WTC11 (cell line): ENCODE results near the gene CAB39. TPM values are rescaled to one million over a fixed set of nuclear protein-coding genes. Genes with fewer than 3 reads are reported as not detected.

ENCODE experiments used
- ATAC-seq: fragments of 200-7000 bp; cut with Tn5 transposase; 2 replicates; pipeline ENCODE4 v1.10.0; 2021; ENCODE audit warnings: mild to moderate bottlenecking, moderate library complexity
- CTCF ChIA-PET: fragments of 300-600 bp; sonication (Branson Sonifier 250); formaldehyde crosslinking; loops from one replicate; lab custom pipeline; 2021; ENCODE audit warnings: antibody characterized with exemption; lab: Charles Lee
- POLR2A ChIA-PET: fragments of 350-600 bp; sonication (Branson Sonifier 250); formaldehyde crosslinking; loops from one replicate; lab custom pipeline; 2021; ENCODE audit warnings: antibody characterized with exemption; lab: Charles Lee
- DNase-seq: peaks from one replicate; pipeline ENCODE4 v3.0.0; 2021; ENCODE audit warnings: low spot score
- H3K27ac Mint-ChIP-seq: 2 replicates; pipeline ENCODE4 v1.8.0; 2021; ENCODE audit warnings: mixed read lengths
- H3K27me3 Mint-ChIP-seq: 2 replicates; pipeline ENCODE4 v1.8.0; 2021; ENCODE audit warnings: low read depth, mild to moderate bottlenecking, moderate library complexity, mixed read lengths
- H3K36me3 Mint-ChIP-seq: 2 replicates; pipeline ENCODE4 v1.8.0; 2021; ENCODE audit warnings: mixed read lengths
- H3K4me1 Mint-ChIP-seq: 2 replicates; pipeline ENCODE4 v1.8.0; 2022; ENCODE audit warnings: mixed read lengths
- H3K4me3 Mint-ChIP-seq: 2 replicates; pipeline ENCODE4 v1.8.0; 2021; ENCODE audit warnings: mild to moderate bottlenecking, moderate library complexity, mixed read lengths
- H3K9me3 Mint-ChIP-seq: 2 replicates; pipeline ENCODE4 v1.8.0; 2021; ENCODE audit warnings: mixed read lengths
- CREM ChIP-seq: sonication (generic); formaldehyde crosslinking; IDR thresholded peaks from 2 replicates; pipeline ENCODE4 v1.8.1; 2022; ENCODE audit warnings: mild to moderate bottlenecking, missing genetic modification reagents, moderate library complexity
- ELF4 ChIP-seq: sonication (generic); formaldehyde crosslinking; IDR thresholded peaks from 2 replicates; pipeline ENCODE4 v1.8.1; 2022; ENCODE audit warnings: low read depth, mild to moderate bottlenecking, moderate library complexity, missing genetic modification reagents
- ETV6 ChIP-seq: sonication (generic); formaldehyde crosslinking; IDR thresholded peaks from 2 replicates; pipeline ENCODE4 v1.8.1; 2022; ENCODE audit warnings: mild to moderate bottlenecking, missing genetic modification reagents
- FOXK1 ChIP-seq: sonication (generic); formaldehyde crosslinking; IDR thresholded peaks from 2 replicates; pipeline ENCODE4 v1.8.0; 2022; ENCODE audit warnings: mild to moderate bottlenecking, moderate library complexity, missing genetic modification reagents
- FOXP1 ChIP-seq: sonication (generic); formaldehyde crosslinking; IDR thresholded peaks from 2 replicates; pipeline ENCODE4 v1.8.0; 2022; ENCODE audit warnings: missing genetic modification reagents, mild to moderate bottlenecking, moderate library complexity, borderline replicate concordance
- IRF1 ChIP-seq: sonication (generic); formaldehyde crosslinking; IDR thresholded peaks from 2 replicates; pipeline ENCODE4 v1.8.0; 2023; ENCODE audit warnings: missing genetic modification reagents
- MXD4 ChIP-seq: fragments of 250-450 bp; sonication (Bioruptor Pico); IDR thresholded peaks from 2 replicates; pipeline ENCODE4 v1.8.0; 2021; ENCODE audit warnings: mild to moderate bottlenecking, moderate library complexity, borderline replicate concordance
- OVOL2 ChIP-seq: fragments of 250-450 bp; sonication (Bioruptor Pico); IDR thresholded peaks from 2 replicates; pipeline ENCODE4 v1.9.0; 2021; ENCODE audit warnings: mild to moderate bottlenecking, borderline replicate concordance
- PREB ChIP-seq: sonication (generic); formaldehyde crosslinking; IDR thresholded peaks from 2 replicates; pipeline ENCODE4 v1.8.1; 2022; ENCODE audit warnings: mild to moderate bottlenecking, missing genetic modification reagents, moderate library complexity, borderline replicate concordance
- RELA ChIP-seq: sonication (generic); formaldehyde crosslinking; IDR thresholded peaks from 2 replicates; pipeline ENCODE4 v1.8.1; 2022; ENCODE audit warnings: missing genetic modification reagents, mild to moderate bottlenecking, borderline replicate concordance
- SMAD3 ChIP-seq: sonication (generic); formaldehyde crosslinking; IDR thresholded peaks from 2 replicates; pipeline ENCODE4 v1.8.0; 2022; ENCODE audit warnings: missing genetic modification reagents, mild to moderate bottlenecking, borderline replicate concordance
- ZNF138 ChIP-seq: sonication (generic); formaldehyde crosslinking; conservative IDR thresholded peaks from 2 replicates; pipeline ENCODE4 v1.8.1; 2022; ENCODE audit warnings: mild to moderate bottlenecking, moderate library complexity, missing genetic modification reagents
- ZNF263 ChIP-seq: sonication (generic); formaldehyde crosslinking; IDR thresholded peaks from 2 replicates; pipeline ENCODE4 v1.8.1; 2022; ENCODE audit warnings: low read depth, mild to moderate bottlenecking, moderate library complexity, missing genetic modification reagents
- ZNF396 ChIP-seq: fragments of 250-450 bp; sonication (Bioruptor Pico); IDR thresholded peaks from 2 replicates; pipeline ENCODE4 v1.8.0; 2021; ENCODE audit warnings: mild to moderate bottlenecking, moderate library complexity, borderline replicate concordance
- ZNF416 ChIP-seq: fragments of 250-450 bp; sonication (Bioruptor Pico); IDR thresholded peaks from 2 replicates; pipeline ENCODE4 v1.9.0; 2021; ENCODE audit warnings: mild to moderate bottlenecking, inconsistent platforms
- total RNA-seq: library from RNA; stranded (reverse); gene quantifications from 3 replicates; pipeline ENCODE4 v1.2.3, GENCODE V29; 2021
- TF ChIP-seq, protein P1 (sequence below): sonication (generic); formaldehyde crosslinking; IDR thresholded peaks from 2 replicates; pipeline ENCODE4 v1.8.1; 2023; ENCODE audit warnings: mild to moderate bottlenecking, missing genetic modification reagents, borderline replicate concordance
- TF ChIP-seq, protein P2 (sequence below): sonication (generic); formaldehyde crosslinking; IDR thresholded peaks from 2 replicates; pipeline ENCODE4 v1.8.1; 2023; ENCODE audit warnings: mild to moderate bottlenecking, moderate library complexity, missing genetic modification reagents
- TF ChIP-seq, protein P3 (sequence below): fragments of 250-450 bp; sonication (Bioruptor Pico); IDR thresholded peaks from 2 replicates; pipeline ENCODE4 v2.1.2; 2022; ENCODE audit warnings: mild to moderate bottlenecking, moderate library complexity
- TF ChIP-seq, protein P4 (sequence below): sonication (generic); formaldehyde crosslinking; IDR thresholded peaks from 2 replicates; pipeline ENCODE4 v1.8.1; 2023; ENCODE audit warnings: mild to moderate bottlenecking, missing genetic modification reagents
- TF ChIP-seq, protein P5 (sequence below): sonication (generic); formaldehyde crosslinking; IDR thresholded peaks from 2 replicates; pipeline ENCODE4 v1.8.1; 2022; ENCODE audit warnings: low read depth, missing genetic modification reagents, borderline replicate concordance
- TF ChIP-seq, protein P6 (sequence below): sonication (generic); formaldehyde crosslinking; IDR thresholded peaks from 2 replicates; pipeline ENCODE4 v1.8.1; 2022; ENCODE audit warnings: low read depth, mild to moderate bottlenecking, moderate library complexity, missing genetic modification reagents, borderline replicate concordance

Gene CAB39
- total RNA-seq, 1 experiment from 2014 or later: 36.9 TPM

GRCh38 chr2:230748087-230748486 lies 35.4 kb downstream of the CAB39 start (continued):
- TF ChIP-seq, protein P1, sequence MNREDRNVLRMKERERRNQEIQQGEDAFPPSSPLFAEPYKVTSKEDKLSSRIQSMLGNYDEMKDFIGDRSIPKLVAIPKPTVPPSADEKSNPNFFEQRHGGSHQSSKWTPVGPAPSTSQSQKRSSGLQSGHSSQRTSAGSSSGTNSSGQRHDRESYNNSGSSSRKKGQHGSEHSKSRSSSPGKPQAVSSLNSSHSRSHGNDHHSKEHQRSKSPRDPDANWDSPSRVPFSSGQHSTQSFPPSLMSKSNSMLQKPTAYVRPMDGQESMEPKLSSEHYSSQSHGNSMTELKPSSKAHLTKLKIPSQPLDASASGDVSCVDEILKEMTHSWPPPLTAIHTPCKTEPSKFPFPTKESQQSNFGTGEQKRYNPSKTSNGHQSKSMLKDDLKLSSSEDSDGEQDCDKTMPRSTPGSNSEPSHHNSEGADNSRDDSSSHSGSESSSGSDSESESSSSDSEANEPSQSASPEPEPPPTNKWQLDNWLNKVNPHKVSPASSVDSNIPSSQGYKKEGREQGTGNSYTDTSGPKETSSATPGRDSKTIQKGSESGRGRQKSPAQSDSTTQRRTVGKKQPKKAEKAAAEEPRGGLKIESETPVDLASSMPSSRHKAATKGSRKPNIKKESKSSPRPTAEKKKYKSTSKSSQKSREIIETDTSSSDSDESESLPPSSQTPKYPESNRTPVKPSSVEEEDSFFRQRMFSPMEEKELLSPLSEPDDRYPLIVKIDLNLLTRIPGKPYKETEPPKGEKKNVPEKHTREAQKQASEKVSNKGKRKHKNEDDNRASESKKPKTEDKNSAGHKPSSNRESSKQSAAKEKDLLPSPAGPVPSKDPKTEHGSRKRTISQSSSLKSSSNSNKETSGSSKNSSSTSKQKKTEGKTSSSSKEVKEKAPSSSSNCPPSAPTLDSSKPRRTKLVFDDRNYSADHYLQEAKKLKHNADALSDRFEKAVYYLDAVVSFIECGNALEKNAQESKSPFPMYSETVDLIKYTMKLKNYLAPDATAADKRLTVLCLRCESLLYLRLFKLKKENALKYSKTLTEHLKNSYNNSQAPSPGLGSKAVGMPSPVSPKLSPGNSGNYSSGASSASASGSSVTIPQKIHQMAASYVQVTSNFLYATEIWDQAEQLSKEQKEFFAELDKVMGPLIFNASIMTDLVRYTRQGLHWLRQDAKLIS (CRISPR knock-in tag): no peak
- TF ChIP-seq MXD4 (CRISPR knock-in tag): no peak
- no peak for TF ChIP-seq ZNF138 (CRISPR knock-in tag)

- peaks cover 3% of the 10 kb centered on the region; the same call in 1 of the 2 replicates for H3K36me3 Mint-ChIP-seq
- CTCF ChIA-PET: interaction anchor here (1.5 kb wide), 1 partner anchor 13 kb away, joined by 5 read pairs; no protein-coding TSS in a partner anchor
- no peaks in the 10 kb centered on the region for H3K27me3 Mint-ChIP-seq
- POLR2A ChIA-PET: no interaction called here
- ATAC-seq (no peak), DNase-seq (no peak)
- H3K4me1 Mint-ChIP-seq: no peaks in the 10 kb centered on the region
- H3K4me3 Mint-ChIP-seq: no peak overlapping the region
- peaks cover 5% of the 10 kb centered on the region; the same call in 1 of the 2 replicates for H3K9me3 Mint-ChIP-seq
- H3K27ac Mint-ChIP-seq: no peak overlapping the region
- no peak for TF ChIP-seq PREB (CRISPR knock-in tag)
- TF ChIP-seq ELF4 (CRISPR knock-in tag): no peak
- TF ChIP-seq CREM (CRISPR knock-in tag): no peak
- TF ChIP-seq, protein P2, sequence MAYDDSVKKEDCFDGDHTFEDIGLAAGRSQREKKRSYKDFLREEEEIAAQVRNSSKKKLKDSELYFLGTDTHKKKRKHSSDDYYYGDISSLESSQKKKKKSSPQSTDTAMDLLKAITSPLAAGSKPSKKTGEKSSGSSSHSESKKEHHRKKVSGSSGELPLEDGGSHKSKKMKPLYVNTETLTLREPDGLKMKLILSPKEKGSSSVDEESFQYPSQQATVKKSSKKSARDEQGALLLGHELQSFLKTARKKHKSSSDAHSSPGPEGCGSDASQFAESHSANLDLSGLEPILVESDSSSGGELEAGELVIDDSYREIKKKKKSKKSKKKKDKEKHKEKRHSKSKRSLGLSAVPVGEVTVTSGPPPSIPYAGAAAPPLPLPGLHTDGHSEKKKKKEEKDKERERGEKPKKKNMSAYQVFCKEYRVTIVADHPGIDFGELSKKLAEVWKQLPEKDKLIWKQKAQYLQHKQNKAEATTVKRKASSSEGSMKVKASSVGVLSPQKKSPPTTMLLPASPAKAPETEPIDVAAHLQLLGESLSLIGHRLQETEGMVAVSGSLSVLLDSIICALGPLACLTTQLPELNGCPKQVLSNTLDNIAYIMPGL (CRISPR knock-in tag): no peak
- TF ChIP-seq, protein P3, sequence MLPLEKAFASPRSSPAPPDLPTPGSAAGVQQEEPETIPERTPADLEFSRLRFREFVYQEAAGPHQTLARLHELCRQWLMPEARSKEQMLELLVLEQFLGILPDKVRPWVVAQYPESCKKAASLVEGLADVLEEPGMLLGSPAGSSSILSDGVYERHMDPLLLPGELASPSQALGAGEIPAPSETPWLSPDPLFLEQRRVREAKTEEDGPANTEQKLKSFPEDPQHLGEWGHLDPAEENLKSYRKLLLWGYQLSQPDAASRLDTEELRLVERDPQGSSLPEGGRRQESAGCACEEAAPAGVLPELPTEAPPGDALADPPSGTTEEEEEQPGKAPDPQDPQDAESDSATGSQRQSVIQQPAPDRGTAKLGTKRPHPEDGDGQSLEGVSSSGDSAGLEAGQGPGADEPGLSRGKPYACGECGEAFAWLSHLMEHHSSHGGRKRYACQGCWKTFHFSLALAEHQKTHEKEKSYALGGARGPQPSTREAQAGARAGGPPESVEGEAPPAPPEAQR (CRISPR knock-in tag): no peak
- no peak for TF ChIP-seq OVOL2 (CRISPR knock-in tag)
- TF ChIP-seq, protein P4, sequence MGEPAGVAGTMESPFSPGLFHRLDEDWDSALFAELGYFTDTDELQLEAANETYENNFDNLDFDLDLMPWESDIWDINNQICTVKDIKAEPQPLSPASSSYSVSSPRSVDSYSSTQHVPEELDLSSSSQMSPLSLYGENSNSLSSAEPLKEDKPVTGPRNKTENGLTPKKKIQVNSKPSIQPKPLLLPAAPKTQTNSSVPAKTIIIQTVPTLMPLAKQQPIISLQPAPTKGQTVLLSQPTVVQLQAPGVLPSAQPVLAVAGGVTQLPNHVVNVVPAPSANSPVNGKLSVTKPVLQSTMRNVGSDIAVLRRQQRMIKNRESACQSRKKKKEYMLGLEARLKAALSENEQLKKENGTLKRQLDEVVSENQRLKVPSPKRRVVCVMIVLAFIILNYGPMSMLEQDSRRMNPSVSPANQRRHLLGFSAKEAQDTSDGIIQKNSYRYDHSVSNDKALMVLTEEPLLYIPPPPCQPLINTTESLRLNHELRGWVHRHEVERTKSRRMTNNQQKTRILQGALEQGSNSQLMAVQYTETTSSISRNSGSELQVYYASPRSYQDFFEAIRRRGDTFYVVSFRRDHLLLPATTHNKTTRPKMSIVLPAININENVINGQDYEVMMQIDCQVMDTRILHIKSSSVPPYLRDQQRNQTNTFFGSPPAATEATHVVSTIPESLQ (CRISPR knock-in tag): no peak
- no peak for TF ChIP-seq ZNF263 (CRISPR knock-in tag)
- TF ChIP-seq FOXP1 (CRISPR knock-in tag): no peak
- no peak for TF ChIP-seq SMAD3
- TF ChIP-seq ETV6: no peak
- no peak for TF ChIP-seq ZNF416 (CRISPR knock-in tag)
- TF ChIP-seq, protein P5, sequence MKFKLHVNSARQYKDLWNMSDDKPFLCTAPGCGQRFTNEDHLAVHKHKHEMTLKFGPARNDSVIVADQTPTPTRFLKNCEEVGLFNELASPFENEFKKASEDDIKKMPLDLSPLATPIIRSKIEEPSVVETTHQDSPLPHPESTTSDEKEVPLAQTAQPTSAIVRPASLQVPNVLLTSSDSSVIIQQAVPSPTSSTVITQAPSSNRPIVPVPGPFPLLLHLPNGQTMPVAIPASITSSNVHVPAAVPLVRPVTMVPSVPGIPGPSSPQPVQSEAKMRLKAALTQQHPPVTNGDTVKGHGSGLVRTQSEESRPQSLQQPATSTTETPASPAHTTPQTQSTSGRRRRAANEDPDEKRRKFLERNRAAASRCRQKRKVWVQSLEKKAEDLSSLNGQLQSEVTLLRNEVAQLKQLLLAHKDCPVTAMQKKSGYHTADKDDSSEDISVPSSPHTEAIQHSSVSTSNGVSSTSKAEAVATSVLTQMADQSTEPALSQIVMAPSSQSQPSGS (CRISPR knock-in tag): no peak
- TF ChIP-seq IRF1: no peak
- no peak for TF ChIP-seq RELA (CRISPR knock-in tag)
- TF ChIP-seq, protein P6, sequence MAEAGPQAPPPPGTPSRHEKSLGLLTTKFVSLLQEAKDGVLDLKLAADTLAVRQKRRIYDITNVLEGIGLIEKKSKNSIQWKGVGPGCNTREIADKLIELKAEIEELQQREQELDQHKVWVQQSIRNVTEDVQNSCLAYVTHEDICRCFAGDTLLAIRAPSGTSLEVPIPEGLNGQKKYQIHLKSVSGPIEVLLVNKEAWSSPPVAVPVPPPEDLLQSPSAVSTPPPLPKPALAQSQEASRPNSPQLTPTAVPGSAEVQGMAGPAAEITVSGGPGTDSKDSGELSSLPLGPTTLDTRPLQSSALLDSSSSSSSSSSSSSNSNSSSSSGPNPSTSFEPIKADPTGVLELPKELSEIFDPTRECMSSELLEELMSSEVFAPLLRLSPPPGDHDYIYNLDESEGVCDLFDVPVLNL: no peak
- TF ChIP-seq FOXK1 (CRISPR knock-in tag): no peak
- TF ChIP-seq ZNF396 (CRISPR knock-in tag): no peak
These were observed 36.5 kb downstream of the CAB39 start for GRCh38 chr2:230749111-230749510.
